Midbrain (tissue), 1 donor: ENCODE results near the gene TSPAN3.
A peak's percentile ranks its signal among the peaks of the same experiment; 100 is the strongest.

Source experiments
- DNase-seq: peaks from one replicate; lab custom pipeline; 2025; lab: John Stamatoyannopoulos, UW

Gene TSPAN3

GRCh38 chr15:77070495-77071304 lies at the start of gene TSPAN3:
Gene TSPAN3 (minus strand): TSS chr15:77071109. CDS start chr15:77070954, 155 bp downstream.
- DNase-seq, result peak; percentile 95

- no peak for DNase-seq
Observed at GRCh38 chr15:77120576-77120975, 49.7 kb upstream of the TSPAN3 start.

- no peak for DNase-seq
Observed at GRCh38 chr15:77119446-77119845, 48.5 kb upstream of the TSPAN3 start.

GRCh38 chr15:77118882-77119321 lies 48.0 kb upstream of the TSPAN3 start:
- peak; percentile 83 for DNase-seq

GRCh38 chr15:77115179-77115578 lies 44.3 kb upstream of the TSPAN3 start:
- no peak for DNase-seq

- no peak for DNase-seq
Observed at GRCh38 chr15:77112838-77113504, 42.1 kb upstream of the TSPAN3 start.

- DNase-seq, result no peak
Observed at GRCh38 chr15:77111789-77112188, 40.9 kb upstream of the TSPAN3 start.

- DNase-seq, result peak; percentile 74
Observed at GRCh38 chr15:77107531-77108355, 36.8 kb upstream of the TSPAN3 start.

- DNase-seq, result no peak
Observed at GRCh38 chr15:77107068-77107467, 36.2 kb upstream of the TSPAN3 start.

GRCh38 chr15:77104155-77104554 lies 33.2 kb upstream of the TSPAN3 start:
- DNase-seq, result no peak

- no peak for DNase-seq
Observed at GRCh38 chr15:77099741-77100463, 29.0 kb upstream of the TSPAN3 start.

GRCh38 chr15:77098572-77098971 lies 27.7 kb upstream of the TSPAN3 start:
- no peak for DNase-seq

- no peak for DNase-seq
Observed at GRCh38 chr15:77097921-77098320, 27.0 kb upstream of the TSPAN3 start.

GRCh38 chr15:77097248-77097721 lies 26.4 kb upstream of the TSPAN3 start:
- DNase-seq, result no peak

GRCh38 chr15:77096541-77096940 lies 25.6 kb upstream of the TSPAN3 start:
- no peak for DNase-seq

- DNase-seq, result no peak
Observed at GRCh38 chr15:77096138-77096537, 25.2 kb upstream of the TSPAN3 start.

- no peak for DNase-seq
Observed at GRCh38 chr15:77094397-77095030, 23.6 kb upstream of the TSPAN3 start.

GRCh38 chr15:77093436-77093835 lies 22.5 kb upstream of the TSPAN3 start:
- no peak for DNase-seq

- DNase-seq, result no peak
Observed at GRCh38 chr15:77091097-77091496, 20.2 kb upstream of the TSPAN3 start.

- no peak for DNase-seq
Observed at GRCh38 chr15:77087213-77087612, 16.3 kb upstream of the TSPAN3 start.

- no peak for DNase-seq
Observed at GRCh38 chr15:77085297-77085696, 14.4 kb upstream of the TSPAN3 start.
